IMR-90 (cell line): ENCODE results near the gene NOS3. TPM values are rescaled to one million over a fixed set of nuclear protein-coding genes. Genes with fewer than 3 reads are reported as not detected.

ENCODE experiments used
- ATAC-seq: fragments of 200-7000 bp; cut with Tn5 transposase; 2 replicates; pipeline ENCODE4 v1.9.1; 2020; ENCODE audit warnings: low read depth, mild to moderate bottlenecking, moderate library complexity
- BruUV-seq: library from RNA; stranded (reverse); fragments of 400-500 nt; replicated peaks from 2 replicates; lab custom pipeline; 2021; lab: Mats Ljungman, UMichigan
- CTCF ChIA-PET: fragments of 300-600 bp; formaldehyde crosslinking; extraction: SDS; loops from one replicate; lab custom pipeline; 2021; ENCODE audit warnings: antibody characterized with exemption; lab: Yijun Ruan, JAX
- POLR2A ChIA-PET: fragments of 300-600 bp; sonication (Branson Sonifier 250); formaldehyde crosslinking; loops from one replicate; lab custom pipeline; 2022; ENCODE audit warnings: antibody characterized with exemption; ENCODE audit not compliant: unreplicated experiment; lab: Charles Lee
- DNase-seq: peaks from one replicate; pipeline ENCODE4 v3.0.0; 2013
- H2AFZ ChIP-seq: replicated peaks from 2 replicates; pipeline ENCODE3; 2013; ENCODE audit warnings: low read length, mild to moderate bottlenecking; ENCODE audit not compliant: poor library complexity
- H2AK5ac ChIP-seq: 2 replicates; pipeline ENCODE4 v1.6.1; 2013; ENCODE audit warnings: low read depth, low read length, inconsistent platforms
- H2AK9ac ChIP-seq: replicated peaks from 2 replicates; pipeline ENCODE3; 2013; ENCODE audit warnings: mild to moderate bottlenecking, low read depth, low read length, moderate library complexity; ENCODE audit not compliant: poor library complexity
- H2BK120ac ChIP-seq: 2 replicates; pipeline ENCODE4 v1.6.1; 2013; ENCODE audit warnings: low read depth, low read length, inconsistent platforms
- H2BK15ac ChIP-seq: 3 replicates; pipeline ENCODE4 v1.6.1; 2013; ENCODE audit warnings: low read depth, low read length, inconsistent platforms
- H2BK20ac ChIP-seq: 2 replicates; pipeline ENCODE4 v1.6.1; 2013; ENCODE audit warnings: low read depth, mild to moderate bottlenecking, inconsistent platforms, low read length, moderate library complexity
- H2BK5ac ChIP-seq: 2 replicates; pipeline ENCODE4 v1.6.1; 2013; ENCODE audit warnings: mild to moderate bottlenecking, low read depth, low read length, inconsistent platforms; ENCODE audit not compliant: poor library complexity, severe bottlenecking
- H3K14ac ChIP-seq: replicated peaks from 2 replicates; pipeline ENCODE4 v1.6.1; 2013; ENCODE audit warnings: low read depth, low read length, inconsistent platforms
- H3K18ac ChIP-seq: 2 replicates; pipeline ENCODE4 v1.6.1; 2013; ENCODE audit warnings: low read depth, low read length, control low read depth
- H3K23ac ChIP-seq: 2 replicates; pipeline ENCODE4 v1.6.1; 2013; ENCODE audit warnings: low read depth, low read length, inconsistent platforms
- H3K27ac ChIP-seq: 2 replicates; pipeline ENCODE4 v1.5.1; 2013; ENCODE audit warnings: mild to moderate bottlenecking, control low read depth, low read length; ENCODE audit not compliant: insufficient read depth
- H3K27me3 ChIP-seq: 2 replicates; pipeline ENCODE4 v1.6.1; 2013; ENCODE audit warnings: low read length; ENCODE audit not compliant: control insufficient read depth, insufficient read depth
- H3K36me3 ChIP-seq: 2 replicates; pipeline ENCODE4 v1.6.1; 2013; ENCODE audit warnings: low read length, mixed read lengths; ENCODE audit not compliant: control insufficient read depth, insufficient read depth
- H3K4ac ChIP-seq: 2 replicates; pipeline ENCODE4 v1.6.1; 2013; ENCODE audit warnings: low read depth, low read length, inconsistent platforms
- H3K4me1 ChIP-seq: 2 replicates; pipeline ENCODE4 v1.6.1; 2013; ENCODE audit warnings: low read length, mixed read lengths; ENCODE audit not compliant: control insufficient read depth, insufficient read depth
- H3K4me2 ChIP-seq: 2 replicates; pipeline ENCODE4 v1.6.1; 2013; ENCODE audit warnings: low read depth, mild to moderate bottlenecking, control low read depth, low read length, moderate library complexity
- H3K4me3 ChIP-seq: 2 replicates; pipeline ENCODE4 v1.5.1; 2013; ENCODE audit warnings: low read depth, mild to moderate bottlenecking, control low read depth, low read length, moderate library complexity; ENCODE audit not compliant: insufficient read depth
- H3K56ac ChIP-seq: 2 replicates; pipeline ENCODE4 v1.6.1; 2013; ENCODE audit warnings: low read length, inconsistent platforms; ENCODE audit not compliant: insufficient read depth; ENCODE audit errors: extremely low read depth
- H3K79me1 ChIP-seq, 2 experiments: 2 replicates each; pipeline ENCODE4 v1.6.1; 2013; ENCODE audit warnings: low read length in 2 of 2, inconsistent platforms in 1 of 2, low read depth in 1 of 2
- H3K9ac ChIP-seq: 2 replicates; pipeline ENCODE4 v1.6.1; 2013; ENCODE audit warnings: low read depth, low read length, control low read depth
- H3K9me1 ChIP-seq: 2 replicates; pipeline ENCODE4 v1.6.1; 2013; ENCODE audit warnings: low read length, inconsistent platforms; ENCODE audit not compliant: insufficient read depth
- H3K9me3 ChIP-seq: 2 replicates; pipeline ENCODE4 v1.6.1; 2013; ENCODE audit warnings: low read length; ENCODE audit not compliant: control insufficient read depth, insufficient read depth
- H4K20me1 ChIP-seq: 2 replicates; pipeline ENCODE4 v1.6.1; 2013; ENCODE audit warnings: low read length, inconsistent platforms; ENCODE audit not compliant: insufficient read depth
- H4K5ac ChIP-seq: 2 replicates; pipeline ENCODE4 v1.6.1; 2013; ENCODE audit warnings: mild to moderate bottlenecking, low read depth, low read length, control low read depth
- H4K8ac ChIP-seq, 2 experiments: 2 replicates each; pipeline ENCODE4 v1.6.1; 2013; ENCODE audit warnings: low read depth in 2 of 2, low read length in 2 of 2, control low read depth in 1 of 2, inconsistent platforms in 1 of 2
- H4K91ac ChIP-seq: 2 replicates; pipeline ENCODE4 v1.6.1; 2013; ENCODE audit warnings: low read depth, low read length, inconsistent platforms; ENCODE audit not compliant: insufficient read depth
- BHLHE40 ChIP-seq: fragments of 150-350 bp; IDR thresholded peaks from 2 replicates; pipeline ENCODE4 v1.6.1; 2016; ENCODE audit warnings: mild to moderate bottlenecking, low read depth, low read length
- CEBPB ChIP-seq: IDR thresholded peaks from 2 replicates; pipeline ENCODE4 v1.6.1; 2012; ENCODE audit warnings: low read depth, low read length, improper control_type of control experiment
- FOS ChIP-seq: fragments of 150-350 bp; IDR thresholded peaks from 2 replicates; pipeline ENCODE4 v1.6.1; 2016; ENCODE audit warnings: low read depth, low read length
- MAFK ChIP-seq: IDR thresholded peaks from 2 replicates; pipeline ENCODE4 v1.6.1; 2012; ENCODE audit warnings: low read depth, low read length, improper control_type of control experiment
- MAZ ChIP-seq: IDR thresholded peaks from 2 replicates; pipeline ENCODE4 v1.6.1; 2012; ENCODE audit warnings: low read depth, mild to moderate bottlenecking, low read length, improper control_type of control experiment, moderate library complexity, borderline replicate concordance
- POLR2A ChIP-seq: IDR thresholded peaks from 2 replicates; pipeline ENCODE4 v1.6.1; 2012; ENCODE audit warnings: mild to moderate bottlenecking, low read depth, low read length
- RFX5 ChIP-seq: IDR thresholded peaks from 2 replicates; pipeline ENCODE4 v1.8.0; 2012; ENCODE audit warnings: low read depth, mild to moderate bottlenecking, low read length, moderate library complexity
- SMC3 ChIP-seq: fragments of 150-350 bp; IDR thresholded peaks from 2 replicates; pipeline ENCODE4 v1.6.1; 2016; ENCODE audit warnings: low read depth, mild to moderate bottlenecking, antibody characterized with exemption, low read length, moderate library complexity
- WGBS, 2 experiments: methylation state at CpG; one replicate each; pipeline versions ENCODE4 v1.1.5 to v1.1.7; 2013; ENCODE audit warnings: missing lambda C conversion rate in 2 of 2; ENCODE audit not compliant: insufficient read length in 1 of 2; ENCODE audit errors: extremely low coverage in 2 of 2; 5-methylcytosine and 5-hydroxymethylcytosine counted together
- dilution Hi-C: fragments of 300-500 bp; cut with HindIII; formaldehyde crosslinking; loops from one replicate; pipeline ENCODE4 v1.14.3; 2018; ENCODE audit warnings: low sequenced_read_pairs; ENCODE audit not compliant: unreplicated experiment
- in situ Hi-C: fragments of 300-500 bp; cut with MboI; formaldehyde crosslinking; loops from 3 replicates; pipeline ENCODE4 v1.14.3; 2019; ENCODE audit warnings: low sequenced_read_pairs, inconsistent platforms, mixed read lengths
- intact Hi-C: fragments of 100-400 bp; cut with micrococcal nuclease; formaldehyde crosslinking; loops from 2 replicates; pipeline ENCODE4 v1.10.0; 2022
- polyA plus RNA-seq, 3 experiments: library from polyadenylated mRNA; depleted of rRNA; stranded (reverse); fragments of >200 nt; gene quantifications; 2 replicates each; pipeline ENCODE4 v1.2.3, GENCODE V29; 2012; ENCODE audit warnings: low replicate concordance in 1 of 3
- total RNA-seq: library from RNA; depleted of rRNA; stranded (reverse); fragments of >200 nt; gene quantifications from 2 replicates; pipeline ENCODE4 v1.2.3, GENCODE V29; 2012
- TF ChIP-seq, protein P1 (sequence below): fragments of 150-350 bp; IDR thresholded peaks from 2 replicates; pipeline ENCODE4 v1.6.1; 2016; ENCODE audit warnings: low read depth, mild to moderate bottlenecking, low read length, moderate library complexity, borderline replicate concordance
- TF ChIP-seq, protein P2 (sequence below): conservative IDR thresholded peaks from 2 replicates; pipeline ENCODE4 v1.5.1; 2012; ENCODE audit warnings: mild to moderate bottlenecking, low read depth, low read length, improper control_type of control experiment
- TF ChIP-seq, protein P3 (sequence below): fragments of 150-350 bp; IDR thresholded peaks from 2 replicates; pipeline ENCODE4 v1.6.1; 2017; ENCODE audit warnings: mild to moderate bottlenecking, antibody characterized with exemption, low read length, low read depth

Gene NOS3
- total and polyA plus RNA-seq, 2 of the 4 experiments (the other 2 are of a cell fraction), result 0.72 to 2.0 TPM

DNA sequence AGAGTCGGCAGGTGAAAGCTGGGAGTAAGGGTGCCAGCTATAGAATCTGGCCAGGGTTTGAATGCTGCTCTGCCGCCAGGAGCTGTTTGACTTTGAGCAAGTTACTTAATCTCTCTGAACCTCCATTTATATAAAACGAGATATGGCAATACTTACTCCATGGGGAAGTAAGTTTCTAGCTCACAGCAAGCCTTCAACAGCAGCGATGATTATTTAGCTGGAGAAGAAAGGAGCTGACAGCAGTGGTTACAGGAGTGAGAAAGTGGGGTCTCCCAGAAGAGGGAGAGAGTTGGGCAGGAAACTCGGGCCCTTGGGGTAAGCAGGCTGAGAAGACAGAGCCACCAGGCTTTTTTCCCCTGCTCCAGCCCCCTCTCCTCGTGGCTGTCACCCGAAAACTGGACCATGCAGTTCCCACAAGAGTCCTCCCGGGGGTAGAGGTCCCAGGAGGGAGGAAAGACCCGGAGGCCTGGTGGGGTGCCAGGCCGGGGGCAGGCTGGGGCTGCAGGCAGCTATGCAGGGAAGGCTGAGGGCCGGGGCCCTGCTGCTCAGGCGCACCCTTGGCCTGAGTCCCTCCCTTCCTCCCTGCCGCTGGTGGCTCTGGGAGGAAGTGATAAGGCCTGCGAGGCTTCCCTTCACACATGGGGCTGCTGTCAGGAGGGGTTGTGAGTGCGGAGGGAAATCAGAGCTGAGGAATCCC is 3.5 kb downstream of the NOS3 start:
- Histone ChIP-seq H2AK9ac (no peak overlapping the region), H3K9me3 (peaks cover 10% of the 10 kb centered on the region), H3K14ac (no peak overlapping the region), H3K4ac (no peak overlapping the region), H3K36me3 (no peaks in the 10 kb centered on the region), H4K20me1 (no peaks in the 10 kb centered on the region), H2BK5ac (no peak overlapping the region), H4K8ac (no peak overlapping the region), H3K23ac (no peak overlapping the region), H3K56ac (no peak overlapping the region), H3K4me3 (no peak overlapping the region), H3K18ac (no peak overlapping the region), H3K9ac (no peak overlapping the region), H2BK120ac (no peak overlapping the region), H2BK20ac (no peak overlapping the region), H4K5ac (no peak overlapping the region; the same call in 1 of the 2 replicates), H3K27me3 (peaks cover 7% of the 10 kb centered on the region), H3K9me1 (no peaks in the 10 kb centered on the region), H2BK15ac (no peak overlapping the region), H3K27ac (no peak overlapping the region), H3K4me2 (no peak overlapping the region), H3K4me1 (peaks cover 4% of the 10 kb centered on the region; the same call in 1 of the 2 replicates), H2AFZ (peak overlapping the region; percentile 29), H3K79me1 (no peaks in the 10 kb centered on the region), H4K91ac (no peak overlapping the region), H2AK5ac (no peak overlapping the region)
- dilution Hi-C loops, result no loop called here
- WGBS, 2 experiments, result no CpG with 5 or more reads among the region's 15 CpGs
- CTCF ChIA-PET, result interaction anchor here (0.5 to 2.1 kb wide), 2 partner anchors 32 to 909 kb away, joined by 4 to 7 read pairs; no protein-coding TSS in a partner anchor
- in situ Hi-C loops, result loop anchor here (25.0 kb wide), 1 partner anchor 582 kb away; a partner anchor contains a TSS
- intact Hi-C loops, result no loop called here
- peak; percentile 56 for ATAC-seq
- no peak for TF ChIP-seq POLR2A
- TF ChIP-seq, protein P1, sequence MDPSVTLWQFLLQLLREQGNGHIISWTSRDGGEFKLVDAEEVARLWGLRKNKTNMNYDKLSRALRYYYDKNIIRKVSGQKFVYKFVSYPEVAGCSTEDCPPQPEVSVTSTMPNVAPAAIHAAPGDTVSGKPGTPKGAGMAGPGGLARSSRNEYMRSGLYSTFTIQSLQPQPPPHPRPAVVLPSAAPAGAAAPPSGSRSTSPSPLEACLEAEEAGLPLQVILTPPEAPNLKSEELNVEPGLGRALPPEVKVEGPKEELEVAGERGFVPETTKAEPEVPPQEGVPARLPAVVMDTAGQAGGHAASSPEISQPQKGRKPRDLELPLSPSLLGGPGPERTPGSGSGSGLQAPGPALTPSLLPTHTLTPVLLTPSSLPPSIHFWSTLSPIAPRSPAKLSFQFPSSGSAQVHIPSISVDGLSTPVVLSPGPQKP, result no peak
- TF ChIP-seq SMC3, result no peak
- no peak for TF ChIP-seq MAZ
- no peak for TF ChIP-seq CEBPB
- TF ChIP-seq RFX5, result no peak
- TF ChIP-seq FOS, result no peak
- TF ChIP-seq, protein P2, sequence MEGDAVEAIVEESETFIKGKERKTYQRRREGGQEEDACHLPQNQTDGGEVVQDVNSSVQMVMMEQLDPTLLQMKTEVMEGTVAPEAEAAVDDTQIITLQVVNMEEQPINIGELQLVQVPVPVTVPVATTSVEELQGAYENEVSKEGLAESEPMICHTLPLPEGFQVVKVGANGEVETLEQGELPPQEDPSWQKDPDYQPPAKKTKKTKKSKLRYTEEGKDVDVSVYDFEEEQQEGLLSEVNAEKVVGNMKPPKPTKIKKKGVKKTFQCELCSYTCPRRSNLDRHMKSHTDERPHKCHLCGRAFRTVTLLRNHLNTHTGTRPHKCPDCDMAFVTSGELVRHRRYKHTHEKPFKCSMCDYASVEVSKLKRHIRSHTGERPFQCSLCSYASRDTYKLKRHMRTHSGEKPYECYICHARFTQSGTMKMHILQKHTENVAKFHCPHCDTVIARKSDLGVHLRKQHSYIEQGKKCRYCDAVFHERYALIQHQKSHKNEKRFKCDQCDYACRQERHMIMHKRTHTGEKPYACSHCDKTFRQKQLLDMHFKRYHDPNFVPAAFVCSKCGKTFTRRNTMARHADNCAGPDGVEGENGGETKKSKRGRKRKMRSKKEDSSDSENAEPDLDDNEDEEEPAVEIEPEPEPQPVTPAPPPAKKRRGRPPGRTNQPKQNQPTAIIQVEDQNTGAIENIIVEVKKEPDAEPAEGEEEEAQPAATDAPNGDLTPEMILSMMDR, result no peak
- TF ChIP-seq, protein P3, sequence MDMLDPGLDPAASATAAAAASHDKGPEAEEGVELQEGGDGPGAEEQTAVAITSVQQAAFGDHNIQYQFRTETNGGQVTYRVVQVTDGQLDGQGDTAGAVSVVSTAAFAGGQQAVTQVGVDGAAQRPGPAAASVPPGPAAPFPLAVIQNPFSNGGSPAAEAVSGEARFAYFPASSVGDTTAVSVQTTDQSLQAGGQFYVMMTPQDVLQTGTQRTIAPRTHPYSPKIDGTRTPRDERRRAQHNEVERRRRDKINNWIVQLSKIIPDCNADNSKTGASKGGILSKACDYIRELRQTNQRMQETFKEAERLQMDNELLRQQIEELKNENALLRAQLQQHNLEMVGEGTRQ, result no peak
- no peak for TF ChIP-seq MAFK
- TF ChIP-seq BHLHE40, result no peak
- DNase-seq, result no peak
- BruUV-seq, result no TSS peak
- POLR2A ChIA-PET, result no interaction called here
